GM12878 (cell line): ENCODE measurements around the gene TM9SF4. TPM values are rescaled to one million over a fixed set of nuclear protein-coding genes. Genes with fewer than 3 reads are reported as not detected.

Experiments
- ATAC-seq: fragments of 200-7000 bp; cut with Tn5 transposase; 3 replicates; pipeline ENCODE4 v1.9.1; 2020; ENCODE audit warnings: mild to moderate bottlenecking, moderate library complexity
- BruUV-seq: library from RNA; stranded (reverse); fragments of 400-500 nt; replicated peaks from 2 replicates; lab custom pipeline; 2021; lab: Mats Ljungman, UMichigan
- CTCF ChIA-PET: fragments of 300-600 bp; sonication (Branson Sonifier 250); formaldehyde crosslinking; extraction: SDS; loops from one replicate; lab custom pipeline; 2021; ENCODE audit warnings: inconsistent platforms; lab: Yijun Ruan, JAX
- POLR2A ChIA-PET: fragments of 350-600 bp; formaldehyde crosslinking; extraction: SDS; loops from one replicate; lab custom pipeline; 2021; ENCODE audit warnings: inconsistent platforms; lab: Charles Lee
- RAD21 ChIA-PET: fragments of 300-600 bp; sonication (Branson Sonifier 250); formaldehyde crosslinking; loops from one replicate; lab custom pipeline; 2023; ENCODE audit warnings: antibody characterized with exemption; ENCODE audit not compliant: unreplicated experiment; lab: Charles Lee
- SMC1A ChIA-PET: fragments of 300-600 bp; sonication (Branson Sonifier 250); formaldehyde crosslinking; loops from one replicate; lab custom pipeline; 2023; ENCODE audit not compliant: unreplicated experiment, uncharacterized antibody; lab: Charles Lee
- DNase-seq: peaks from one replicate; pipeline ENCODE4 v3.0.0-alpha.2; 2011; ENCODE audit warnings: low read depth, low spot score
- FAIRE-seq: peaks from 3 replicates; lab custom pipeline; 2011; peaks lifted over from hg19 to GRCh38; lab: Jason Lieb, UNC
- H2AFZ ChIP-seq: 2 replicates; pipeline ENCODE4 v1.6.0; 2011; ENCODE audit warnings: low read depth, low read length, control low read depth; ENCODE audit not compliant: control insufficient read depth
- H3K27ac ChIP-seq: 2 replicates; pipeline ENCODE4 v1.5.1; 2011; ENCODE audit warnings: control low read depth; ENCODE audit not compliant: control insufficient read depth, insufficient read depth
- H3K27me3 ChIP-seq, 2 experiments: replicated peaks in 1 of 2; 2 replicates each; pipeline versions ENCODE4 v1.6.0 to v1.6.1; 2011; ENCODE audit warnings: low read length in 1 of 2; ENCODE audit not compliant: control insufficient read depth in 2 of 2, insufficient read depth in 2 of 2
- H3K36me3 ChIP-seq, 2 experiments: 2 replicates each; pipeline ENCODE4 v1.5.1; 2011; ENCODE audit warnings: low read length in 1 of 2; ENCODE audit not compliant: control insufficient read depth in 2 of 2, insufficient read depth in 2 of 2
- H3K4me1 ChIP-seq: 2 replicates; pipeline ENCODE4 v1.6.1; 2011; ENCODE audit warnings: mild to moderate bottlenecking, low read length, moderate library complexity, mixed read lengths; ENCODE audit not compliant: control insufficient read depth, insufficient read depth
- H3K4me2 ChIP-seq: 2 replicates; pipeline ENCODE4 v1.6.0; 2011; ENCODE audit warnings: control low read depth; ENCODE audit not compliant: control insufficient read depth, insufficient read depth
- H3K4me3 ChIP-seq: fragments of 200-600 bp; sonication (generic); 2 replicates; pipeline ENCODE4 v1.5.1; 2016
- H3K79me2 ChIP-seq: 2 replicates; pipeline ENCODE4 v1.6.0; 2011; ENCODE audit warnings: low read length; ENCODE audit not compliant: control insufficient read depth, insufficient read depth
- H3K9ac ChIP-seq: 2 replicates; pipeline ENCODE4 v1.8.0; 2011; ENCODE audit warnings: low read length, control low read depth, mixed read lengths; ENCODE audit not compliant: control insufficient read depth, insufficient read depth
- H3K9me3 ChIP-seq: replicated peaks from 3 replicates; pipeline ENCODE4 v1.5.1; 2011; ENCODE audit warnings: mild to moderate bottlenecking, low read length; ENCODE audit not compliant: control insufficient read depth, insufficient read depth
- H4K20me1 ChIP-seq: 2 replicates; pipeline ENCODE4 v1.6.0; 2011; ENCODE audit not compliant: control insufficient read depth, insufficient read depth
- HDAC2 ChIP-seq: fragments of 200-600 bp; sonication (generic); IDR thresholded peaks from 2 replicates; pipeline ENCODE4 v1.6.1; 2017
- HDGF ChIP-seq: fragments of 450-650 bp; IDR thresholded peaks from 2 replicates; pipeline ENCODE4 v1.6.1; 2016; ENCODE audit warnings: antibody characterized with exemption
- IRF4 ChIP-seq: IDR thresholded peaks from 2 replicates; pipeline ENCODE4 v1.6.1; 2011; ENCODE audit warnings: low read depth, low read length
- KAT2A ChIP-seq: conservative IDR thresholded peaks from 2 replicates; pipeline ENCODE4 v1.6.1; 2011; ENCODE audit warnings: low read depth, low read length; ENCODE audit not compliant: control insufficient read depth
- MTA3 ChIP-seq: IDR thresholded peaks from 2 replicates; pipeline ENCODE4 v1.6.1; 2012; ENCODE audit warnings: low read length, inconsistent platforms, borderline replicate concordance
- NFIC ChIP-seq: IDR thresholded peaks from 2 replicates; pipeline ENCODE4 v1.6.1; 2012; ENCODE audit warnings: low read depth, mild to moderate bottlenecking, inconsistent platforms, low read length, moderate library complexity
- NFYB ChIP-seq: IDR thresholded peaks from 2 replicates; pipeline ENCODE4 v1.6.1; 2011; ENCODE audit warnings: low read depth, mild to moderate bottlenecking, low read length, improper control_type of control experiment, moderate library complexity; ENCODE audit not compliant: insufficient read depth
- RFX5 ChIP-seq: IDR thresholded peaks from 2 replicates; pipeline ENCODE4 v1.6.1; 2011; ENCODE audit warnings: low read depth, low read length, improper control_type of control experiment
- STAT3 ChIP-seq: IDR thresholded peaks from 2 replicates; pipeline ENCODE4 v1.6.1; 2011; ENCODE audit warnings: low read depth, low read length, improper control_type of control experiment
- YY1 ChIP-seq: IDR thresholded peaks from 2 replicates; pipeline ENCODE4 v1.6.1; 2011; ENCODE audit warnings: low read depth, mild to moderate bottlenecking, low read length
- ZZZ3 ChIP-seq: IDR thresholded peaks from 2 replicates; pipeline ENCODE4 v1.6.1; 2011; ENCODE audit warnings: low read depth; ENCODE audit not compliant: control insufficient read depth, insufficient read length
- WGBS: methylation state at CpG from one replicate; pipeline ENCODE4 v1.1.6; 2016; ENCODE audit warnings: low lambda C conversion rate; ENCODE audit not compliant: insufficient replicate concordance, insufficient coverage; ENCODE audit errors: missing lambda C conversion rate; 5-methylcytosine and 5-hydroxymethylcytosine counted together
- in situ Hi-C: fragments of 300-500 bp; cut with MboI; formaldehyde crosslinking; loops from 9 replicates; pipeline ENCODE4 v1.14.3; 2018; ENCODE audit warnings: mixed read lengths
- intact Hi-C: fragments of 100-400 bp; cut with micrococcal nuclease; formaldehyde crosslinking; loops from one replicate; pipeline ENCODE4 v1.14.2; 2022; ENCODE audit not compliant: unreplicated experiment
- polyA plus RNA-seq, 11 experiments: library from polyadenylated mRNA; depleted of rRNA in 4 of 11; unstranded in 6 of 11; stranded (reverse) in 5 of 11; fragments of >200 nt; fragmentation: Nextera tagmentation in 4 of 11; fragmentation: Illumina TruSeq in 1 of 11; extraction: Ambion mirVana in 4 of 11; extraction: Trizol in 1 of 11; gene quantifications; 1 replicate in 1 of 11; 2 replicates in 10 of 11; pipeline versions ENCODE4 v1.2.1 to v1.2.3, GENCODE V29; 2011 to 2016; ENCODE audit warnings: inconsistent platforms in 2 of 11, missing spikeins in 2 of 11, low read depth in 1 of 11
- total RNA-seq, 4 experiments: library from RNA; depleted of rRNA in 3 of 4; stranded (reverse); fragments of >200 nt in 3 of 4; fragmentation: Illumina TruSeq in 1 of 4; extraction: Trizol in 1 of 4; gene quantifications; 2 replicates each; pipeline versions ENCODE4 v1.2.1 to v1.2.3, GENCODE V29; 2013 to 2021
- TF ChIP-seq, protein P1 (sequence below): fragments of 450-650 bp; IDR thresholded peaks from 2 replicates; pipeline ENCODE4 v1.6.1; 2017; ENCODE audit warnings: mild to moderate bottlenecking, moderate library complexity

TM9SF4 gene
- total and polyA plus RNA-seq, 10 of the 15 experiments (the other 5 are each of a cell fraction or from before 2014, with no cell fraction given): 8.5 to 47.8 (median 24.3) TPM

DNA sequence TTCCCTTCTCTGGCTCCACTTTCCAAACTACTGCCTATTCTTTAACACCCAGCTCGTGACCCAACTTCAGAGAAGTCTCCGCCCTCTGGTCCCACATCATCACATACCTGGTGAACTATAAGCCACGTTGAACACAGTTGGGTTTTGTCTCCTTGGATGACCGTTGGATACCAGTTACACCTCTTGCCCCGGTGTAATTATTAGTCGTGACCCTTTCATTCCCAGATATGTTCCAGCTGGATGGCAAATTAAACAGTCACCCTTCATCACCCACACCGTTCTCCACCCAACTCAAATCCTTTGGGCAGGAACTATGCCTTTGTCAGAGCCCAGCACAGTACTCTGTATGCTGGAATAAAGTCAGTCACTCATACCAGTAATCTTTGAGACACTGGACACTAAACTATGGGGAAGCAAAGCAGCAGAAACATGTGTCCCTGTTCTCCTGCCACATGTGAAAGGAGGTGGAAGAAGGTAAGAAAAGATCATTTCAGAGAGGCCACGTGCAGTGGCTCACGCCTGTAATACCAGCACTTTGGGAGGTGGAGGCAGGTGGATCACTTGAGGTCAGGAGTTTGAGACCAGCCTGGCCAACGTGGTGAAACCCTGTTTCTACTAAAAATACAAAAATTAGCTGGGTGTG lies 75.6 kb downstream of the TM9SF4 start:
- Histone ChIP-seq H3K27me3 (no peaks in the 10 kb centered on the region), H3K9me3 (no peaks in the 10 kb centered on the region), H3K4me2 (no peak overlapping the region), H3K4me3 (no peak overlapping the region), H3K27ac (no peak overlapping the region), H3K9ac (no peak overlapping the region), H2AFZ (no peak overlapping the region), H3K79me2 (no peaks in the 10 kb centered on the region), H4K20me1 (no peaks in the 10 kb centered on the region), H3K4me1 (no peaks in the 10 kb centered on the region), H3K36me3 (no peaks in the 10 kb centered on the region)
- 40% methylated on average over 10 of the region's 10 CpGs for WGBS
- BruUV-seq: no TSS peak
- DNase-seq (no peak), ATAC-seq (no peak), FAIRE-seq (no peak)
- intact Hi-C loops: no loop called here
- SMC1A ChIA-PET: no interaction called here
- RAD21 ChIA-PET: no interaction called here
- CTCF ChIA-PET: no interaction called here
- in situ Hi-C loops: no loop called here
- no peak for TF ChIP-seq HDGF
- TF ChIP-seq STAT3: no peak
- no peak for TF ChIP-seq RFX5
- TF ChIP-seq IRF4: no peak
- no peak for TF ChIP-seq MTA3
- TF ChIP-seq, protein P1, sequence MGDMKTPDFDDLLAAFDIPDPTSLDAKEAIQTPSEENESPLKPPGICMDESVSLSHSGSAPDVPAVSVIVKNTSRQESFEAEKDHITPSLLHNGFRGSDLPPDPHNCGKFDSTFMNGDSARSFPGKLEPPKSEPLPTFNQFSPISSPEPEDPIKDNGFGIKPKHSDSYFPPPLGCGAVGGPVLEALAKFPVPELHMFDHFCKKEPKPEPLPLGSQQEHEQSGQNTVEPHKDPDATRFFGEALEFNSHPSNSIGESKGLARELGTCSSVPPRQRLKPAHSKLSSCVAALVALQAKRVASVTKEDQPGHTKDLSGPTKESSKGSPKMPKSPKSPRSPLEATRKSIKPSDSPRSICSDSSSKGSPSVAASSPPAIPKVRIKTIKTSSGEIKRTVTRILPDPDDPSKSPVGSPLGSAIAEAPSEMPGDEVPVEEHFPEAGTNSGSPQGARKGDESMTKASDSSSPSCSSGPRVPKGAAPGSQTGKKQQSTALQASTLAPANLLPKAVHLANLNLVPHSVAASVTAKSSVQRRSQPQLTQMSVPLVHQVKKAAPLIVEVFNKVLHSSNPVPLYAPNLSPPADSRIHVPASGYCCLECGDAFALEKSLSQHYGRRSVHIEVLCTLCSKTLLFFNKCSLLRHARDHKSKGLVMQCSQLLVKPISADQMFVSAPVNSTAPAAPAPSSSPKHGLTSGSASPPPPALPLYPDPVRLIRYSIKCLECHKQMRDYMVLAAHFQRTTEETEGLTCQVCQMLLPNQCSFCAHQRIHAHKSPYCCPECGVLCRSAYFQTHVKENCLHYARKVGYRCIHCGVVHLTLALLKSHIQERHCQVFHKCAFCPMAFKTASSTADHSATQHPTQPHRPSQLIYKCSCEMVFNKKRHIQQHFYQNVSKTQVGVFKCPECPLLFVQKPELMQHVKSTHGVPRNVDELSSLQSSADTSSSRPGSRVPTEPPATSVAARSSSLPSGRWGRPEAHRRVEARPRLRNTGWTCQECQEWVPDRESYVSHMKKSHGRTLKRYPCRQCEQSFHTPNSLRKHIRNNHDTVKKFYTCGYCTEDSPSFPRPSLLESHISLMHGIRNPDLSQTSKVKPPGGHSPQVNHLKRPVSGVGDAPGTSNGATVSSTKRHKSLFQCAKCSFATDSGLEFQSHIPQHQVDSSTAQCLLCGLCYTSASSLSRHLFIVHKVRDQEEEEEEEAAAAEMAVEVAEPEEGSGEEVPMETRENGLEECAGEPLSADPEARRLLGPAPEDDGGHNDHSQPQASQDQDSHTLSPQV: no peak
- no peak for TF ChIP-seq NFIC
- no peak for TF ChIP-seq NFYB
- TF ChIP-seq ZZZ3: no peak
- TF ChIP-seq KAT2A: no peak
- no peak for TF ChIP-seq YY1
- TF ChIP-seq HDAC2: no peak
- POLR2A ChIA-PET: no interaction called here
